Measurements from ENCODE around the gene GNG11.
"Not testable (repeated sequence)": the region's sequence is repeated elsewhere in the genome, so short reads cannot be mapped to it uniquely, and the experiment has no call there.

Gene GNG11

GRCh38 chr7:93910076-93910994, 11.2 kb upstream of the GNG11 start:
- DNase-seq, result no peak
- intact Hi-C loops (cut with DNase I), result no loop called here

- intact Hi-C loops (cut with DNase I); DNase-seq: not testable (repeated sequence)
Measured at GRCh38 chr7:93911242-93911641, 10.3 kb upstream of the GNG11 start.

- intact Hi-C loops (cut with DNase I); DNase-seq: not testable (repeated sequence)
Measured at GRCh38 chr7:93911661-93912060, 9.9 kb upstream of the GNG11 start.

GRCh38 chr7:93913197-93913596, 8.3 kb upstream of the GNG11 start:
- intact Hi-C loops (cut with DNase I), result no loop called here
- DNase-seq, result no peak

- DNase-seq, result no peak
- intact Hi-C loops (cut with DNase I), result no loop called here
Measured at GRCh38 chr7:93914581-93915066, 6.9 kb upstream of the GNG11 start.

- intact Hi-C loops (cut with DNase I); DNase-seq: not testable (repeated sequence)
Measured at GRCh38 chr7:93915206-93915842, 6.2 kb upstream of the GNG11 start.

- intact Hi-C loops (cut with DNase I); DNase-seq: not testable (repeated sequence)
Measured at GRCh38 chr7:93915888-93916287, 5.6 kb upstream of the GNG11 start.

GRCh38 chr7:93916315-93916714, 5.2 kb upstream of the GNG11 start:
- DNase-seq; intact Hi-C loops (cut with DNase I): not testable (repeated sequence)

GRCh38 chr7:93920496-93921182, 896 bp upstream of the GNG11 start:
- no peak for DNase-seq
- intact Hi-C loops (cut with DNase I), result no loop called here

- intact Hi-C loops (cut with DNase I), result no loop called here
- no peak for DNase-seq
Measured at GRCh38 chr7:93921186-93921585, 349 bp upstream of the GNG11 start.

GRCh38 chr7:93923296-93923695, 1.8 kb downstream of the GNG11 start:
- intact Hi-C loops (cut with DNase I), result no loop called here
- DNase-seq, result no peak

GRCh38 chr7:93923942-93924341, 2.4 kb downstream of the GNG11 start:
- no peak for DNase-seq
- intact Hi-C loops (cut with DNase I), result no loop called here

- intact Hi-C loops (cut with DNase I), result no loop called here
- DNase-seq, result no peak
Measured at GRCh38 chr7:93926800-93927199, 5.3 kb downstream of the GNG11 start.

- no peak for DNase-seq
- intact Hi-C loops (cut with DNase I), result no loop called here
Measured at GRCh38 chr7:93927585-93927984, 6.0 kb downstream of the GNG11 start.

GRCh38 chr7:93931655-93932054, 10.1 kb downstream of the GNG11 start:
- intact Hi-C loops (cut with DNase I), result no loop called here

GRCh38 chr7:93933156-93933555, 11.6 kb downstream of the GNG11 start:
- intact Hi-C loops (cut with DNase I), result no loop called here
- DNase-seq, result no peak

More at GRCh38 chr7:93931655-93932054, 10.1 kb downstream of the GNG11 start:
- DNase-seq, result no peak

GRCh38 chr7:93935102-93935501, 13.6 kb downstream of the GNG11 start:
- intact Hi-C loops (cut with DNase I), result no loop called here
- no peak for DNase-seq

- intact Hi-C loops (cut with DNase I), result no loop called here
- DNase-seq, result no peak
Measured at GRCh38 chr7:93937818-93938217, 16.3 kb downstream of the GNG11 start.

- DNase-seq, result no peak
- intact Hi-C loops (cut with DNase I), result no loop called here
Measured at GRCh38 chr7:93938293-93938692, 16.8 kb downstream of the GNG11 start.

- DNase-seq, result no peak
- intact Hi-C loops (cut with DNase I), result no loop called here
Measured at GRCh38 chr7:93941945-93942344, 20.4 kb downstream of the GNG11 start.

Measured in posterior cingulate gyrus (tissue), 11 donors.